H1 (cell line): ENCODE measurements around the gene TAF4. TPM values are rescaled to one million over a fixed set of nuclear protein-coding genes. Genes with fewer than 3 reads are reported as not detected.

Source experiments
- CTCF ChIA-PET: fragments of 300-600 bp; sonication (Branson Sonifier 250); formaldehyde crosslinking; loops from one replicate; lab custom pipeline; 2021; ENCODE audit not compliant: partially characterized antibody; lab: Charles Lee
- POLR2A ChIA-PET: fragments of 300-600 bp; sonication (Branson Sonifier 250); formaldehyde crosslinking; loops from one replicate; lab custom pipeline; 2021; ENCODE audit warnings: inconsistent platforms; ENCODE audit not compliant: partially characterized antibody; lab: Charles Lee
- DNase-seq, 2 experiments: peaks; one replicate each; pipeline versions ENCODE4 v3.0.0 to v3.0.0-alpha.2; 2010 to 2022; ENCODE audit warnings: low spot score in 2 of 2, low read depth in 1 of 2, mixed read lengths in 1 of 2
- FAIRE-seq: peaks from 2 replicates; lab custom pipeline; 2011; peaks lifted over from hg19 to GRCh38; lab: Jason Lieb, UNC
- H2AFZ ChIP-seq: 2 replicates; pipeline ENCODE4 v1.8.1; 2012; ENCODE audit warnings: low read length, inconsistent platforms
- H2AK5ac ChIP-seq: 2 replicates; pipeline ENCODE4 v1.6.1; 2013; ENCODE audit warnings: low read depth, low read length
- H2BK120ac ChIP-seq: replicated peaks from 2 replicates; pipeline ENCODE3; 2013; ENCODE audit warnings: low read depth, low read length, inconsistent platforms
- H2BK12ac ChIP-seq: 2 replicates; pipeline ENCODE4 v1.6.1; 2013; ENCODE audit warnings: low read depth, low read length
- H2BK15ac ChIP-seq: 2 replicates; pipeline ENCODE4 v1.6.1; 2013; ENCODE audit warnings: low read length
- H2BK20ac ChIP-seq: 2 replicates; pipeline ENCODE4 v1.6.1; 2013; ENCODE audit warnings: low read length
- H2BK5ac ChIP-seq: 2 replicates; pipeline ENCODE4 v1.6.1; 2013; ENCODE audit warnings: low read depth, low read length
- H3K14ac ChIP-seq: 2 replicates; pipeline ENCODE4 v1.6.1; 2013; ENCODE audit warnings: inconsistent platforms; ENCODE audit not compliant: insufficient read length
- H3K18ac ChIP-seq: 2 replicates; pipeline ENCODE4 v1.6.1; 2013; ENCODE audit warnings: low read length; ENCODE audit errors: extremely low read depth
- H3K23ac ChIP-seq: 2 replicates; pipeline ENCODE4 v1.6.1; 2013; ENCODE audit warnings: inconsistent platforms; ENCODE audit not compliant: insufficient read length
- H3K23me2 ChIP-seq: 2 replicates; pipeline ENCODE4 v1.6.1; 2013; ENCODE audit warnings: low read depth, low read length
- H3K27ac ChIP-seq: 2 replicates; pipeline ENCODE4 v1.6.1; 2011; ENCODE audit warnings: low read depth, low read length, inconsistent platforms
- H3K27me3 ChIP-seq, 4 experiments: replicated peaks in 1 of 4; 1 replicate in 1 of 4; 2 replicates in 3 of 4; pipeline versions ENCODE4 v1.6.1 to v1.8.1; 2011 to 2013; ENCODE audit warnings: low read length in 3 of 4, mild to moderate bottlenecking in 3 of 4, inconsistent platforms in 2 of 4, mixed read lengths in 2 of 4, moderate library complexity in 1 of 4; ENCODE audit not compliant: control insufficient read depth in 3 of 4, insufficient read depth in 3 of 4; ENCODE audit errors: extremely low read depth in 1 of 4
- H3K36me3 ChIP-seq, 4 experiments: 2 replicates each; pipeline versions ENCODE4 v1.6.1 to v1.8.1; 2011 to 2013; ENCODE audit warnings: mild to moderate bottlenecking in 4 of 4, low read length in 3 of 4, moderate library complexity in 2 of 4, control low read depth in 1 of 4, inconsistent platforms in 1 of 4; ENCODE audit not compliant: insufficient read depth in 4 of 4, control insufficient read depth in 2 of 4
- H3K4ac ChIP-seq: replicated peaks from 2 replicates; pipeline ENCODE3; 2013; ENCODE audit warnings: low read length, low read depth, mixed read lengths, inconsistent platforms; ENCODE audit not compliant: insufficient read length
- H3K4me1 ChIP-seq, 4 experiments: replicated peaks in 1 of 4; 1 replicate in 1 of 4; 2 replicates in 3 of 4; pipeline versions ENCODE4 v1.6.1 to v1.8.1; 2011 to 2013; ENCODE audit warnings: low read length in 3 of 4, inconsistent platforms in 2 of 4, mixed read lengths in 1 of 4; ENCODE audit not compliant: insufficient read depth in 4 of 4, control insufficient read depth in 3 of 4
- H3K4me2 ChIP-seq, 2 experiments: 2 replicates each; pipeline versions ENCODE4 v1.6.1 to v1.8.1; 2011 to 2013; ENCODE audit warnings: low read depth in 2 of 2, low read length in 2 of 2, control low read depth in 1 of 2, inconsistent platforms in 1 of 2, mild to moderate bottlenecking in 1 of 2; ENCODE audit not compliant: insufficient read depth in 1 of 2
- H3K4me3 ChIP-seq, 4 experiments: fragments of 200-600, 300-600 bp in 1 of 4; sonication (generic), shearing (Covaris generic), sonication (Bioruptor Twin) in 1 of 4; 2 replicates each; pipeline versions ENCODE4 v1.5.1 to v1.8.1; 2011 to 2016; ENCODE audit warnings: low read length in 4 of 4, low read depth in 3 of 4, control low read depth in 2 of 4, inconsistent platforms in 2 of 4, mild to moderate bottlenecking in 2 of 4, mixed read lengths in 1 of 4, moderate library complexity in 1 of 4; ENCODE audit not compliant: insufficient read depth in 2 of 4; ENCODE audit errors: extremely low read depth in 1 of 4
- H3K56ac ChIP-seq: replicated peaks from 2 replicates; pipeline ENCODE3; 2013; ENCODE audit warnings: low read depth, mild to moderate bottlenecking, mixed read lengths, low read length, inconsistent platforms; ENCODE audit not compliant: insufficient read length
- H3K79me1 ChIP-seq: 2 replicates; pipeline ENCODE4 v1.6.1; 2013; ENCODE audit warnings: low read depth, low read length, control low read depth
- H3K79me2 ChIP-seq, 2 experiments: 2 replicates each; pipeline versions ENCODE4 v1.6.1 to v1.8.1; 2012 to 2013; ENCODE audit warnings: low read length in 2 of 2, mild to moderate bottlenecking in 2 of 2, inconsistent platforms in 1 of 2; ENCODE audit not compliant: insufficient read depth in 2 of 2, control insufficient read depth in 1 of 2
- H3K9ac ChIP-seq, 4 experiments: replicated peaks in 1 of 4; 1 replicate in 1 of 4; 2 replicates in 3 of 4; pipeline versions ENCODE4 v1.6.1 to v1.8.1; 2011 to 2013; ENCODE audit warnings: low read depth in 3 of 4, low read length in 3 of 4, control low read depth in 2 of 4, mild to moderate bottlenecking in 2 of 4, moderate library complexity in 2 of 4, inconsistent platforms in 1 of 4; ENCODE audit errors: extremely low read depth in 1 of 4
- H3K9me3 ChIP-seq, 2 experiments: 2 replicates each; pipeline versions ENCODE4 v1.6.1 to v1.8.1; 2012 to 2013; ENCODE audit warnings: mild to moderate bottlenecking in 2 of 2, moderate library complexity in 2 of 2, control low read depth in 1 of 2, inconsistent platforms in 1 of 2, low read depth in 1 of 2, low read length in 1 of 2, mixed read lengths in 1 of 2; ENCODE audit not compliant: insufficient read depth in 2 of 2
- H4K20me1 ChIP-seq, 2 experiments: replicated peaks in 1 of 2; 2 replicates each; pipeline versions ENCODE3 to v1.8.1; 2011 to 2013; ENCODE audit warnings: inconsistent platforms in 2 of 2, low read length in 2 of 2, mild to moderate bottlenecking in 1 of 2; ENCODE audit not compliant: insufficient read depth in 2 of 2, control insufficient read depth in 1 of 2
- H4K5ac ChIP-seq: 2 replicates; pipeline ENCODE4 v1.6.1; 2013; ENCODE audit warnings: low read length, low read depth, mixed read lengths, inconsistent platforms; ENCODE audit not compliant: insufficient read length
- H4K8ac ChIP-seq: 2 replicates; pipeline ENCODE4 v1.8.0; 2013; ENCODE audit warnings: mild to moderate bottlenecking, moderate library complexity, low read length, inconsistent platforms; ENCODE audit not compliant: insufficient read depth; ENCODE audit errors: extremely low read depth
- H4K91ac ChIP-seq: replicated peaks from 2 replicates; pipeline ENCODE3; 2013; ENCODE audit warnings: low read length, mixed read lengths, inconsistent platforms; ENCODE audit not compliant: insufficient read length
- BRCA1 ChIP-seq: IDR thresholded peaks from 2 replicates; pipeline ENCODE4 v1.6.1; 2012; ENCODE audit warnings: low read depth, low read length, improper control_type of control experiment
- GABPA ChIP-seq: IDR thresholded peaks from 2 replicates; pipeline ENCODE4 v1.6.1; 2011; ENCODE audit warnings: mild to moderate bottlenecking, low read length, moderate library complexity, borderline replicate concordance; ENCODE audit not compliant: insufficient read depth
- KDM5A ChIP-seq: fragments of 200-600 bp; IDR thresholded peaks from 2 replicates; pipeline ENCODE4 v1.7.1; 2012; ENCODE audit warnings: mild to moderate bottlenecking, low read length, inconsistent platforms, mixed read lengths
- MAFK ChIP-seq: IDR thresholded peaks from 2 replicates; pipeline ENCODE4 v1.6.1; 2012; ENCODE audit warnings: low read depth, mild to moderate bottlenecking, improper control_type of control experiment, low read length
- NANOG ChIP-seq: IDR thresholded peaks from 2 replicates; pipeline ENCODE4 v1.6.1; 2011; ENCODE audit warnings: low read length, low read depth, mild to moderate bottlenecking, inconsistent platforms; ENCODE audit not compliant: insufficient read depth, poor library complexity, severe bottlenecking
- POU5F1 ChIP-seq: IDR thresholded peaks from 2 replicates; pipeline ENCODE4 v1.6.1; 2011; ENCODE audit warnings: low read depth, mild to moderate bottlenecking, low read length, moderate library complexity
- SIRT6 ChIP-seq: IDR thresholded peaks from one replicate; pipeline ENCODE4 v1.7.1; 2012; ENCODE audit warnings: low read length, inconsistent platforms
- whole genome bisulfite sequencing, 2 experiments: shearing (Covaris generic) in 1 of 2; methylation state at CpG; one replicate each; pipeline versions ENCODE4 v1.1.6 to v1.1.7; 2013 to 2015; ENCODE audit warnings: low lambda C conversion rate in 2 of 2, mixed read lengths in 2 of 2, inconsistent platforms in 1 of 2, low coverage in 1 of 2, missing lambda C conversion rate in 1 of 2; ENCODE audit not compliant: insufficient replicate concordance in 2 of 2, insufficient coverage in 1 of 2, insufficient read length in 1 of 2; ENCODE audit errors: extremely low coverage in 1 of 2, missing lambda C conversion rate in 1 of 2; 5-methylcytosine and 5-hydroxymethylcytosine counted together
- polyA plus RNA-seq, 7 experiments: library from polyadenylated mRNA; depleted of rRNA in 3 of 7; stranded (reverse) in 5 of 7; unstranded in 2 of 7; fragments of >200 nt in 5 of 7; fragments of 200-250 nt in 2 of 7; gene quantifications; 1 replicate in 5 of 7; 2 replicates in 1 of 7; 4 replicates in 1 of 7; pipeline versions ENCODE4 v1.2.1 to v1.2.3, GENCODE V29; 2011 to 2013; ENCODE audit warnings: missing spikeins in 2 of 7, mixed read lengths in 2 of 7
- total RNA-seq: library from RNA; stranded (reverse); fragmentation: NEBNext Ultra II Directional; extraction: Animal tissue kit (Norgen Biotek cat#: 25700); gene quantifications from 2 replicates; pipeline ENCODE4 v1.2.1, GENCODE V29; 2021

TAF4 gene
- total and polyA plus RNA-seq, 2 of the 8 experiments (the other 6 are each of a cell fraction or from before 2014, with no cell fraction given), result 16.0 to 30.1 TPM

DNA sequence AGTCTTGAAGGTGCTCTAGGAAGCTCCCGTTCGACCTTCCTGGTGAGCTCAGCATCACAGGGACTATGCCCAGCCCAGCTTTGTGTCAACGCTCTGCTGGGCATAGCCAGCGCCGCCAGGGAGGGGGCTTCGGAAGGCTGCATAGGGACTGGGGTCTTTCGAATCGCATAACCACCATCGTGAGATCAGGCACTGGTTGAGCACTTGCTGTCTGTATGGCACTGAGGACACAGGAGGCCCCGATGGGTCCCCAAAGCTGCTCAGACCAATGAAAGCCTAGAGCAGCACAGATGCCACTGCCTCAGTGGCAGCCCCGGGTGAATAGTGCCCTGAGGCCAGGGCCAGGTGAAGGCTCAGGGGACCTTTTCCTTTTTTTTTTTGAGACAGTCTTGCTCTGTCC is 96.7 kb downstream of the TAF4 start:
- no peaks in the 10 kb centered on the region; a peak in 2 of 7 replicates for H3K27me3 ChIP-seq
- H2BK5ac ChIP-seq, result no peak overlapping the region
- no peaks in the 10 kb centered on the region for H3K79me1 ChIP-seq
- no peak overlapping the region for H2BK20ac ChIP-seq
- H3K56ac ChIP-seq, result no peak overlapping the region
- H3K36me3 ChIP-seq, result peaks cover 0 to 7% (median under 1%) of the 10 kb centered on the region in 4 experiments; a peak in 3 of 8 replicates
- no peak overlapping the region for H4K8ac ChIP-seq
- no peak overlapping the region for H2AK5ac ChIP-seq
- peak in 1 of 2 experiments; percentile 43 for DNase-seq
- TF ChIP-seq KDM5A (no peak), MAFK (no peak), GABPA (no peak), POU5F1 (no peak), NANOG (no peak), SIRT6 (no peak), BRCA1 (no peak)
- no peak overlapping the region for H3K4ac ChIP-seq
- H4K5ac ChIP-seq, result no peak overlapping the region
- no peaks in the 10 kb centered on the region for H4K20me1 ChIP-seq
- no peaks in the 10 kb centered on the region for H3K9me3 ChIP-seq
- no peak overlapping the region for H3K14ac ChIP-seq
- H3K23ac ChIP-seq, result no peak overlapping the region
- H3K18ac ChIP-seq, result no peak overlapping the region
- no peak for FAIRE-seq
- H3K4me2 ChIP-seq, result no peak overlapping the region
- H3K79me2 ChIP-seq, result no peaks in the 10 kb centered on the region
- H3K4me3 ChIP-seq, result no peak overlapping the region
- no peaks in the 10 kb centered on the region; the same call in 1 of the 2 replicates for H3K23me2 ChIP-seq
- 81% methylated on average over 11 of the region's 11 CpGs; no CpG with 5 or more reads in 1 of the 2 experiments for WGBS, 2 experiments
- CTCF ChIA-PET, result interaction anchor here (0.7 to 1.1 kb wide), 4 partner anchors 20 to 46 kb away, joined by 3 read pairs; no protein-coding TSS in a partner anchor
- H4K91ac ChIP-seq, result no peak overlapping the region
- no peak overlapping the region for H2BK12ac ChIP-seq
- H3K27ac ChIP-seq, result no peak overlapping the region
- peaks cover 0 to 10% (median 3%) of the 10 kb centered on the region in 4 experiments; a peak in 4 of 7 replicates for H3K4me1 ChIP-seq
- POLR2A ChIA-PET, result interaction anchor here (0.6 to 1.0 kb wide), 2 partner anchors 59 to 158 kb away, joined by 3 read pairs; no protein-coding TSS in a partner anchor
- no peak overlapping the region for H3K9ac ChIP-seq
- no peak overlapping the region for H2AFZ ChIP-seq
- no peak overlapping the region for H2BK120ac ChIP-seq
- no peak overlapping the region for H2BK15ac ChIP-seq
